Measurements from ENCODE around the gene TAF12.
"Not testable (repeated sequence)": the region's sequence is repeated elsewhere in the genome, so short reads cannot be mapped to it uniquely, and the experiment has no call there.

TAF12 gene

GRCh38 chr1:28642847-28643635 is at the start of gene TAF12:
TAF12 (minus strand) TSS chr1:28643067; CDS start chr1:28622081, 20,986 bp downstream.
- Histone ChIP-seq H3K9me3 (ENCODE audit: control insufficient read depth, low read length) (no peaks in the 10 kb centered on the region), H3K4me2 (ENCODE audit: low read length) (peak within 1 kb of the TSS; percentile 93), H3K36me3 (ENCODE audit: control insufficient read depth, insufficient read depth, low read length) (no peaks in the 10 kb centered on the region), H3K4me1 (peaks cover 9% of the 10 kb centered on the region), H3K27ac (peak within 1 kb of the TSS; percentile 90), H3K27me3 (ENCODE audit: control insufficient read depth, insufficient read depth, low read length) (no peaks in the 10 kb centered on the region), H3K9ac (no peak within 1 kb of the TSS), H3K4me3 (ENCODE audit: low read depth, low read length) (peak within 1 kb of the TSS; percentile 74), H2AFZ (peak within 1 kb of the TSS; percentile 80), H3K79me2 (peaks cover 8% of the 10 kb centered on the region)
- TF ChIP-seq CTCF (IDR thresholded peaks at IDR 0.05) = peak; percentile 37

GRCh38 chr1:28691627-28692026 is 48.8 kb upstream of the TAF12 start:
- not testable (repeated sequence) for H3K27me3 ChIP-seq (ENCODE audit: control insufficient read depth, insufficient read depth, low read length); H3K36me3 ChIP-seq (ENCODE audit: control insufficient read depth, insufficient read depth, low read length); H3K4me3 ChIP-seq (ENCODE audit: low read depth, low read length); H3K79me2 ChIP-seq; H2AFZ ChIP-seq; H3K9me3 ChIP-seq (ENCODE audit: control insufficient read depth, low read length); H3K27ac ChIP-seq; H3K4me2 ChIP-seq (ENCODE audit: low read length); H3K4me1 ChIP-seq; H3K9ac ChIP-seq

- H3K4me1 ChIP-seq = no peaks in the 10 kb centered on the region
- no peak overlapping the region for H3K4me3 ChIP-seq (ENCODE audit: low read depth, low read length)
- no peaks in the 10 kb centered on the region for H3K9me3 ChIP-seq (ENCODE audit: control insufficient read depth, low read length)
- no peak overlapping the region for H3K27ac ChIP-seq
- H3K36me3 ChIP-seq (ENCODE audit: control insufficient read depth, insufficient read depth, low read length) = no peaks in the 10 kb centered on the region
- TF ChIP-seq CTCF (IDR thresholded peaks at IDR 0.05) = no peak
- H3K9ac ChIP-seq = no peak overlapping the region
- no peaks in the 10 kb centered on the region for H3K27me3 ChIP-seq (ENCODE audit: control insufficient read depth, insufficient read depth, low read length)
- no peak overlapping the region for H3K4me2 ChIP-seq (ENCODE audit: low read length)
- no peak overlapping the region for H2AFZ ChIP-seq
- H3K79me2 ChIP-seq = no peaks in the 10 kb centered on the region
Observed at GRCh38 chr1:28684937-28685336, 42.1 kb upstream of the TAF12 start.

- Histone ChIP-seq H3K36me3 (ENCODE audit: control insufficient read depth, insufficient read depth, low read length) (no peaks in the 10 kb centered on the region), H3K9ac (no peak overlapping the region), H3K9me3 (ENCODE audit: control insufficient read depth, low read length) (no peaks in the 10 kb centered on the region), H2AFZ (no peak overlapping the region), H3K4me2 (ENCODE audit: low read length) (no peak overlapping the region), H3K27ac (no peak overlapping the region), H3K27me3 (ENCODE audit: control insufficient read depth, insufficient read depth, low read length) (no peaks in the 10 kb centered on the region), H3K79me2 (no peaks in the 10 kb centered on the region), H3K4me1 (no peaks in the 10 kb centered on the region), H3K4me3 (ENCODE audit: low read depth, low read length) (no peak overlapping the region)
- TF ChIP-seq CTCF (IDR thresholded peaks at IDR 0.05) = no peak
Observed at GRCh38 chr1:28682840-28683239, 40.0 kb upstream of the TAF12 start.

GRCh38 chr1:28680151-28680550 is 37.3 kb upstream of the TAF12 start:
- no peak for TF ChIP-seq CTCF (IDR thresholded peaks at IDR 0.05)
- H3K9me3 ChIP-seq (ENCODE audit: control insufficient read depth, low read length) = no peaks in the 10 kb centered on the region
- no peaks in the 10 kb centered on the region for H3K4me1 ChIP-seq
- H3K4me3 ChIP-seq (ENCODE audit: low read depth, low read length) = no peak overlapping the region
- H3K27me3 ChIP-seq (ENCODE audit: control insufficient read depth, insufficient read depth, low read length) = no peaks in the 10 kb centered on the region
- H3K36me3 ChIP-seq (ENCODE audit: control insufficient read depth, insufficient read depth, low read length) = no peaks in the 10 kb centered on the region
- no peak overlapping the region for H3K27ac ChIP-seq
- no peak overlapping the region for H2AFZ ChIP-seq
- H3K79me2 ChIP-seq = no peaks in the 10 kb centered on the region
- H3K9ac ChIP-seq = no peak overlapping the region
- H3K4me2 ChIP-seq (ENCODE audit: low read length) = no peak overlapping the region
